Suprapubic skin (tissue), 4 donors: ENCODE results near the gene DHFR. TPM values are rescaled to one million over a fixed set of nuclear protein-coding genes. Genes with fewer than 3 reads are reported as not detected.

Experiments
- DNase-seq, 2 donors: peaks; one replicate each; pipeline ENCODE4 v3.0.0-alpha.2; 2019; ENCODE audit warnings: low spot score in 2 of 2
- H3K27ac ChIP-seq: fragments of 200-600 bp; sonication (generic); one replicate; pipeline ENCODE4 v1.5.1; 2019
- H3K27me3 ChIP-seq: fragments of 200-600 bp; sonication (generic); one replicate; pipeline ENCODE4 v1.5.1; 2019
- H3K36me3 ChIP-seq: fragments of 200-600 bp; sonication (generic); one replicate; pipeline ENCODE4 v1.5.1; 2019
- H3K4me1 ChIP-seq: fragments of 200-600 bp; sonication (generic); one replicate; pipeline ENCODE4 v1.5.1; 2019
- H3K4me3 ChIP-seq: fragments of 200-600 bp; sonication (generic); one replicate; pipeline ENCODE4 v1.5.1; 2019; ENCODE audit warnings: mild to moderate bottlenecking
- H3K9me3 ChIP-seq: fragments of 200-600 bp; sonication (generic); one replicate; pipeline ENCODE4 v1.5.1; 2019
- CTCF ChIP-seq, 2 donors: fragments of 200-600 bp in 1 of 2; fragments of 450-650 bp in 1 of 2; sonication (generic) in 1 of 2; IDR thresholded peaks; one replicate each; pipeline ENCODE4 v1.5.1; 2016 to 2019; ENCODE audit warnings: antibody characterized with exemption in 2 of 2, mild to moderate bottlenecking in 1 of 2, moderate library complexity in 1 of 2
- EP300 ChIP-seq: sonication (generic); formaldehyde crosslinking; IDR thresholded peaks from one replicate; pipeline ENCODE4 v1.6.1; 2017; ENCODE audit warnings: antibody characterized with exemption
- POLR2A ChIP-seq, 2 donors: fragments of 450-650 bp; IDR thresholded peaks; one replicate each; pipeline ENCODE4 v1.6.1; 2017; ENCODE audit warnings: antibody characterized with exemption in 2 of 2, mild to moderate bottlenecking in 2 of 2, moderate library complexity in 2 of 2
- POLR2AphosphoS5 ChIP-seq, 3 donors: sonication (generic); formaldehyde crosslinking; IDR thresholded peaks; one replicate each; pipeline ENCODE4 v1.6.1; 2017; ENCODE audit warnings: antibody characterized with exemption in 3 of 3
- WGBS: methylation state at CpG from one replicate; pipeline ENCODE4 v1.1.5; 2018; 5-methylcytosine and 5-hydroxymethylcytosine counted together
- total RNA-seq, 4 donors: library from RNA; depleted of rRNA; stranded (reverse); fragments of >200 nt; gene quantifications; one replicate each; pipeline ENCODE4 v1.1.0, GENCODE V29; 2016

Gene DHFR
- total RNA-seq, 4 donors from 2014 or later, result 4.9 to 6.8 (median 5.1) TPM

DNA sequence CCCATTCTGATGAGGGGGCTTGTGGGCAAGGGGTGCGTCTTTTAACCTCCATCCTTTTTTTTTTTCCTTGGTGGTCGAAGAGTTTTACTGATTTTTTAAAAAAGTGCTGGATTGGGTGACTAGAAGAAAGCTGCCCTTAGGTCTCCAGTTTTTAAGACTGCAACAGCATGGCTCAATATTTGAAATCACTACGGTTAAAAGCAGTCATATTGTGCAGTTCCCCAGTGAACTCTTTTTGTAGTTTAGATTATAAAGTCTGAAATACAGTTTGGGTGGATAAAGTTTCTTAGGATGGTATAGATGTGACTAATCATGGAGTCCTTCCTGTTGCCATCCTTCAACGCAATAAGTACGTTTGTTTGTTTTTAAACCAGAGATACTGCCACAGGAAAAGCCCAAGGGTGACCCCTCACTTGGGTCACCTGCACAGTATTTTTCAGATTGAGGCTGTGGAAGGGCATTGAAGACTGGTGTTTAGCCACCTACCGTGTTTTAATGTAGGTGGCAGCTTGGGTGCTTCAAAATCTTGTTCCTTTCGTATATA, 520 bp upstream of the DHFR start:
- 25% methylated on average over 7 of the region's 7 CpGs for WGBS
- H3K9me3 ChIP-seq, result no peaks in the 10 kb centered on the region
- TF ChIP-seq EP300 (no peak), POLR2A (IDR thresholded peaks at IDR 0.05) (no peak), POLR2AphosphoS5 (IDR thresholded peaks at IDR 0.05) (no peak), CTCF (IDR thresholded peaks at IDR 0.05) (no peak)
- no peaks in the 10 kb centered on the region for H3K27me3 ChIP-seq
- peaks cover 26% of the 10 kb centered on the region for H3K4me1 ChIP-seq
- no peak for DNase-seq
- peak overlapping the region; percentile 94 for H3K27ac ChIP-seq
- peaks cover 24% of the 10 kb centered on the region for H3K36me3 ChIP-seq
- H3K4me3 ChIP-seq, result peak overlapping the region; percentile 92

GRCh38 chr5:80654054-80654390, 761 bp downstream of the DHFR start:
- Histone ChIP-seq H3K27me3 (no peaks in the 10 kb centered on the region), H3K36me3 (peaks cover 11% of the 10 kb centered on the region), H3K27ac (no peak overlapping the region), H3K4me1 (peaks cover 26% of the 10 kb centered on the region), H3K4me3 (peak overlapping the region; percentile 92), H3K9me3 (no peaks in the 10 kb centered on the region)
- no peak for TF ChIP-seq POLR2A (IDR thresholded peaks at IDR 0.05)
- no peak for TF ChIP-seq POLR2AphosphoS5 (IDR thresholded peaks at IDR 0.05)
- TF ChIP-seq CTCF (IDR thresholded peaks at IDR 0.05), result no peak
- TF ChIP-seq EP300, result no peak
- DNase-seq, result no peak
- WGBS, result 0% methylated on average over 5 of the region's 24 CpGs

- Histone ChIP-seq H3K27ac (no peak overlapping the region), H3K4me3 (peak overlapping the region; percentile 92), H3K27me3 (no peaks in the 10 kb centered on the region), H3K9me3 (no peaks in the 10 kb centered on the region), H3K4me1 (peaks cover 26% of the 10 kb centered on the region), H3K36me3 (peaks cover 6% of the 10 kb centered on the region)
- 47% methylated on average over 8 of the region's 8 CpGs for WGBS
- no peak for TF ChIP-seq POLR2AphosphoS5 (IDR thresholded peaks at IDR 0.05)
- TF ChIP-seq CTCF (IDR thresholded peaks at IDR 0.05), result no peak
- no peak for TF ChIP-seq POLR2A (IDR thresholded peaks at IDR 0.05)
- TF ChIP-seq EP300, result no peak
- no peak for DNase-seq
Observed at GRCh38 chr5:80653502-80653901, 1.3 kb downstream of the DHFR start.

DNA sequence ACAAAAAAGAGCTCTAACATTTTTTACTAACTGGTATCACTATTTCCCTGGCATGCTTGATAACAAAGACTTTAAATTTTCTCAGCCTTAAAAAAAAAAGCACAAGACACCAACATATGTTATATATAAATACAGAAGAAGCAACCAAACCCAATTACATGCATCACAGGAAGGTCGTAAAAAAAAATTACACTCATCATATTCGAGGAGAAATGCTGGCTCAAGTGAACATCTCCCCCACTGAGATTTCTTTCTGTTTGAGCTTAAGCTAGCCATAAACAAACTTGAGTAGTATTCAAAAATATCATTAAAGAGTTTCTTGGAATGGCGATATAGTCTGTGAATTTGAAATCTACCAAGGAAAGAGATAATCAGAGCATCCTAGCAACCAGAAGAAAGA, 7.9 kb downstream of the DHFR start:
- Histone ChIP-seq H3K27me3 (no peaks in the 10 kb centered on the region), H3K9me3 (no peaks in the 10 kb centered on the region), H3K36me3 (peaks cover 15% of the 10 kb centered on the region), H3K4me1 (no peaks in the 10 kb centered on the region), H3K4me3 (no peak overlapping the region), H3K27ac (no peak overlapping the region)
- DNase-seq, result no peak
- TF ChIP-seq CTCF (IDR thresholded peaks at IDR 0.05) (no peak), POLR2A (IDR thresholded peaks at IDR 0.05) (no peak), POLR2AphosphoS5 (IDR thresholded peaks at IDR 0.05) (no peak), EP300 (no peak)
- 78% methylated on average over 3 of the region's 3 CpGs for WGBS

DNA sequence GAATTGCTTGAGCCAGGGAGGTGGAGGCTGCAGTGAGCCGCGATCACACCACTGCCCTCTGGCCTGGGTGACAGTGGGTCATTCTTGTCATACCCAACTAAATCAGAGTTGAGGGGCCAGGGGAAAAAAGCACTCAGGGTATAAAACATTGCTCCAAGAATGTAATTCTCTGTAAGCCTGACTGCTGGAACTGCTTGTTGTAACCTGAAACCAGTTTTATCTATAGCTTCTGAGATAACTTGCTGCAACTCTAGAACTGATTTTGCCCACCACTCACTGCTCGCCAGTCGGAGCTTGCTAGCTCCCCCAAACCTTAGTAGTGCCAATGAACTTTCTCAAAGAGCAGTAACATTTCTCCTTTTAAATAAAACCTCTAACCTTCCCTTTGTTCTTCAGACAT, 9.9 kb downstream of the DHFR start:
- H3K27ac ChIP-seq, result no peak overlapping the region
- H3K4me1 ChIP-seq, result no peaks in the 10 kb centered on the region
- DNase-seq, result no peak
- H3K9me3 ChIP-seq, result no peaks in the 10 kb centered on the region
- peaks cover 26% of the 10 kb centered on the region for H3K36me3 ChIP-seq
- H3K4me3 ChIP-seq, result no peak overlapping the region
- no peaks in the 10 kb centered on the region for H3K27me3 ChIP-seq
- WGBS, result 78% methylated on average over 4 of the region's 4 CpGs
- TF ChIP-seq POLR2A (IDR thresholded peaks at IDR 0.05) (no peak), EP300 (no peak), CTCF (IDR thresholded peaks at IDR 0.05) (no peak), POLR2AphosphoS5 (IDR thresholded peaks at IDR 0.05) (no peak)
